Natural killer cell (primary cell): Measurements from ENCODE around the gene SLC4A5. TPM values are rescaled to one million over a fixed set of nuclear protein-coding genes. Genes with fewer than 3 reads are reported as not detected.

Experiments used
- ATAC-seq, 3 donors: fragments of 150-1000 bp in 2 of 3; fragments of 200-7000 bp in 1 of 3; cut with Tn5 transposase; 1 replicate in 1 of 3; 2 replicates in 2 of 3; pipeline ENCODE4 v1.10.0; 2021; ENCODE audit warnings: mild to moderate bottlenecking in 2 of 3, moderate library complexity in 2 of 3
- DNase-seq, 2 donors: peaks; one replicate each; pipeline versions ENCODE4 v3.0.0 to v3.0.0-alpha.2; 2013 to 2021; ENCODE audit warnings: mixed read lengths in 1 of 2
- H3K27ac ChIP-seq: one replicate; pipeline ENCODE4 v1.5.1; 2013; ENCODE audit warnings: mild to moderate bottlenecking, low read length
- H3K27me3 ChIP-seq: one replicate; pipeline ENCODE4 v1.6.1; 2013; ENCODE audit warnings: low read length; ENCODE audit not compliant: control insufficient read depth, insufficient read depth
- H3K36me3 ChIP-seq: one replicate; pipeline ENCODE4 v1.6.1; 2013; ENCODE audit warnings: low read length; ENCODE audit not compliant: control insufficient read depth, insufficient read depth
- H3K4me1 ChIP-seq: one replicate; pipeline ENCODE4 v1.6.1; 2013; ENCODE audit warnings: low read length; ENCODE audit not compliant: control insufficient read depth, insufficient read depth
- H3K4me3 ChIP-seq: one replicate; pipeline ENCODE4 v1.5.1; 2013; ENCODE audit warnings: low read length
- H3K9me3 ChIP-seq: one replicate; pipeline ENCODE4 v1.6.1; 2013; ENCODE audit warnings: low read length; ENCODE audit not compliant: control insufficient read depth, insufficient read depth
- H3K27ac Mint-ChIP-seq, 2 donors: one replicate each; pipeline ENCODE4 v1.8.0; 2022; ENCODE audit warnings: mild to moderate bottlenecking in 2 of 2, mixed read lengths in 2 of 2, moderate library complexity in 1 of 2
- H3K27me3 Mint-ChIP-seq, 2 donors: one replicate each; pipeline ENCODE4 v1.8.0; 2022; ENCODE audit warnings: low read depth in 2 of 2, mixed read lengths in 2 of 2
- H3K36me3 Mint-ChIP-seq: one replicate; pipeline ENCODE4 v1.8.0; 2022; ENCODE audit warnings: mixed read lengths
- H3K4me1 Mint-ChIP-seq, 2 donors: one replicate each; pipeline ENCODE4 v1.8.0; 2022; ENCODE audit warnings: mixed read lengths in 2 of 2
- H3K4me3 Mint-ChIP-seq: one replicate; pipeline ENCODE4 v1.8.0; 2022; ENCODE audit warnings: mild to moderate bottlenecking, moderate library complexity, mixed read lengths
- H3K9me3 Mint-ChIP-seq, 2 donors: one replicate each; pipeline ENCODE4 v1.8.0; 2022; ENCODE audit warnings: mixed read lengths in 2 of 2
- CTCF ChIP-seq: fragments of 200-600 bp; IDR thresholded peaks from one replicate; pipeline ENCODE4 v1.8.0; 2022; ENCODE audit warnings: antibody characterized with exemption
- WGBS: methylation state at CpG from one replicate; pipeline ENCODE4 v1.1.7; 2013; ENCODE audit warnings: missing lambda C conversion rate; ENCODE audit not compliant: insufficient coverage; 5-methylcytosine and 5-hydroxymethylcytosine counted together
- intact Hi-C: fragments of 100-400 bp; cut with micrococcal nuclease; formaldehyde crosslinking; loops from one replicate; pipeline ENCODE4 v1.14.2; 2022
- total RNA-seq, 4 donors: library from RNA; stranded (reverse); fragments of 120-200 nt in 1 of 4; gene quantifications; one replicate each; pipeline versions ENCODE4 v1.2.3 to v1.2.4, GENCODE V29; 2013 to 2022

The SLC4A5 gene
- total RNA-seq, 3 donors from 2014 or later (not counting 1 experiment from before 2014, with no cell fraction given), result 5.3 to 8.4 (median 8.0) TPM

- Mint-ChIP-seq H3K4me1 (no peaks in the 10 kb centered on the region), H3K4me3 (no peak overlapping the region), H3K27ac (no peak overlapping the region), H3K36me3 (no peaks in the 10 kb centered on the region), H3K27me3 (no peaks in the 10 kb centered on the region), H3K9me3 (no peaks in the 10 kb centered on the region)
- DNase-seq (no peak), ATAC-seq (no peak)
- intact Hi-C loops, result no loop called here
- Histone ChIP-seq H3K27ac (no peak overlapping the region), H3K9me3 (no peaks in the 10 kb centered on the region), H3K4me1 (no peaks in the 10 kb centered on the region), H3K36me3 (no peaks in the 10 kb centered on the region), H3K27me3 (no peaks in the 10 kb centered on the region), H3K4me3 (no peak overlapping the region)
- WGBS, result 100% methylated on average over 1 of the region's 1 CpG
- TF ChIP-seq CTCF, result no peak
These were observed 42.0 kb downstream of the SLC4A5 start for GRCh38 chr2:74301262-74301661.

GRCh38 chr2:74300506-74300905 lies 42.7 kb downstream of the SLC4A5 start:
- no peak overlapping the region for H3K4me3 ChIP-seq
- 90% methylated on average over 2 of the region's 2 CpGs for WGBS
- H3K9me3 ChIP-seq, result no peaks in the 10 kb centered on the region
- intact Hi-C loops, result no loop called here
- no peaks in the 10 kb centered on the region for H3K36me3 ChIP-seq
- Mint-ChIP-seq H3K9me3 (no peaks in the 10 kb centered on the region), H3K4me1 (no peaks in the 10 kb centered on the region), H3K27me3 (no peaks in the 10 kb centered on the region), H3K27ac (no peak overlapping the region), H3K4me3 (no peak overlapping the region), H3K36me3 (no peaks in the 10 kb centered on the region)
- ATAC-seq (no peak), DNase-seq (no peak)
- no peak for TF ChIP-seq CTCF
- no peak overlapping the region for H3K27ac ChIP-seq
- no peaks in the 10 kb centered on the region for H3K27me3 ChIP-seq
- H3K4me1 ChIP-seq, result no peaks in the 10 kb centered on the region

- Mint-ChIP-seq H3K27ac (no peak overlapping the region), H3K4me1 (no peaks in the 10 kb centered on the region), H3K9me3 (no peaks in the 10 kb centered on the region), H3K27me3 (no peaks in the 10 kb centered on the region), H3K4me3 (no peak overlapping the region), H3K36me3 (no peaks in the 10 kb centered on the region)
- ATAC-seq, result no peak
- no CpG with 5 or more reads among the region's 1 CpG for WGBS
- Histone ChIP-seq H3K4me1 (no peaks in the 10 kb centered on the region), H3K27me3 (no peaks in the 10 kb centered on the region), H3K4me3 (no peak overlapping the region), H3K9me3 (no peaks in the 10 kb centered on the region), H3K36me3 (no peaks in the 10 kb centered on the region), H3K27ac (no peak overlapping the region)
- no peak for DNase-seq
- intact Hi-C loops, result no loop called here
- no peak for TF ChIP-seq CTCF
These were observed 45.3 kb downstream of the SLC4A5 start for GRCh38 chr2:74297950-74298349.

- Histone ChIP-seq H3K36me3 (no peaks in the 10 kb centered on the region), H3K4me1 (no peaks in the 10 kb centered on the region), H3K27me3 (no peaks in the 10 kb centered on the region), H3K9me3 (no peaks in the 10 kb centered on the region), H3K27ac (no peak overlapping the region), H3K4me3 (no peak overlapping the region)
- Mint-ChIP-seq H3K36me3 (no peaks in the 10 kb centered on the region), H3K4me3 (no peak overlapping the region), H3K27me3 (no peaks in the 10 kb centered on the region), H3K27ac (no peak overlapping the region), H3K9me3 (no peaks in the 10 kb centered on the region), H3K4me1 (no peaks in the 10 kb centered on the region)
- DNase-seq, result no peak
- intact Hi-C loops, result no loop called here
- TF ChIP-seq CTCF, result no peak
- ATAC-seq, result no peak
These were observed 45.8 kb downstream of the SLC4A5 start for GRCh38 chr2:74297391-74297790.
